ENCODE measurements around the gene SPATA13. TPM values are rescaled to one million over a fixed set of nuclear protein-coding genes. Genes with fewer than 3 reads are reported as not detected.

SPATA13 gene
- total RNA-seq, 1 donor from 2014 or later: 12.1 TPM

DNA sequence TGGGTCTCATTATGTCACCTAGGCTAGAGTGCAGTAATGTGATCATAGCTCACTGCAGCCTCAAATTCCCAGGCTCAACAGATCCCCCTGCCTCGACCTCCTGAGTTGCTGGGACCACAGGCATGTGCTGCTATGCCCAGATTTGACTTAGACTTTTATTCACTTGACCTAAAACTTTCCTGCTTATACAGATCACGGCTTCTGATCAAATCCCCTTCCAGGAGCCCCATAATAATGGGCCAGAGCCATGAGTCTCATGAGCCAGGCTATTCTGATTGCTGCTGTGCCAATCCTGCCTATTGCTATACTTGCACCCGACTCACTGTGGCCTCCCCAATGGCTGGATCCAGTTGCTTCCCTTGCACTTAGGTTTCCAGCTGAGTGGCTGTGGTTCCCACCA lies 190.9 kb downstream of the SPATA13 start:
- no peak overlapping the region for H3K4me3 ChIP-seq (ENCODE audit: low read depth, low read length)
- no peak for DNase-seq (ENCODE audit: low read depth)
- TF ChIP-seq, protein P1, sequence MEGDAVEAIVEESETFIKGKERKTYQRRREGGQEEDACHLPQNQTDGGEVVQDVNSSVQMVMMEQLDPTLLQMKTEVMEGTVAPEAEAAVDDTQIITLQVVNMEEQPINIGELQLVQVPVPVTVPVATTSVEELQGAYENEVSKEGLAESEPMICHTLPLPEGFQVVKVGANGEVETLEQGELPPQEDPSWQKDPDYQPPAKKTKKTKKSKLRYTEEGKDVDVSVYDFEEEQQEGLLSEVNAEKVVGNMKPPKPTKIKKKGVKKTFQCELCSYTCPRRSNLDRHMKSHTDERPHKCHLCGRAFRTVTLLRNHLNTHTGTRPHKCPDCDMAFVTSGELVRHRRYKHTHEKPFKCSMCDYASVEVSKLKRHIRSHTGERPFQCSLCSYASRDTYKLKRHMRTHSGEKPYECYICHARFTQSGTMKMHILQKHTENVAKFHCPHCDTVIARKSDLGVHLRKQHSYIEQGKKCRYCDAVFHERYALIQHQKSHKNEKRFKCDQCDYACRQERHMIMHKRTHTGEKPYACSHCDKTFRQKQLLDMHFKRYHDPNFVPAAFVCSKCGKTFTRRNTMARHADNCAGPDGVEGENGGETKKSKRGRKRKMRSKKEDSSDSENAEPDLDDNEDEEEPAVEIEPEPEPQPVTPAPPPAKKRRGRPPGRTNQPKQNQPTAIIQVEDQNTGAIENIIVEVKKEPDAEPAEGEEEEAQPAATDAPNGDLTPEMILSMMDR (conservative IDR thresholded peaks at IDR 0.05; ENCODE audit: low read depth, low read length): no peak

DNA sequence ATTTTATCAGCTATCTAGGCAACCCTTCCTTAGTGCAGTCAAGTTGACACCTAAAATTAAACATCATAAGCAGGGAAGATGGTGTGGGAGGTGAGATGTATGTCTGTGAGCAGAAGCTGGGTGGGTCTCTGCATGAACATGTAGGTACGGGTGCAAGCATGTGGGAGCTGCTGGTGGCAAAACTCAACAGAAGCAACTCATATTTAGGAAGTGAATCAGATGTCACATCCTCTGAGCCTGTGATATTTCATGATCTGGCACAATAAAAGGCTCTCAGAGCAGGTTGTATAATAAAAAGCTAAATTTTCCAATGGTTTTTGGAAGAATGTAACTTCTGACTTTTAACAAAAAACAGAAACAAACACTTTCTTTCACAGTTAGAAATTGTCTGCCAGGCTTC lies 193.2 kb downstream of the SPATA13 start:
- no peak overlapping the region for H3K4me3 ChIP-seq (ENCODE audit: low read depth, low read length)
- no peak for DNase-seq (ENCODE audit: low read depth)
- TF ChIP-seq, protein P1 (conservative IDR thresholded peaks at IDR 0.05; ENCODE audit: low read depth, low read length): no peak

DNA sequence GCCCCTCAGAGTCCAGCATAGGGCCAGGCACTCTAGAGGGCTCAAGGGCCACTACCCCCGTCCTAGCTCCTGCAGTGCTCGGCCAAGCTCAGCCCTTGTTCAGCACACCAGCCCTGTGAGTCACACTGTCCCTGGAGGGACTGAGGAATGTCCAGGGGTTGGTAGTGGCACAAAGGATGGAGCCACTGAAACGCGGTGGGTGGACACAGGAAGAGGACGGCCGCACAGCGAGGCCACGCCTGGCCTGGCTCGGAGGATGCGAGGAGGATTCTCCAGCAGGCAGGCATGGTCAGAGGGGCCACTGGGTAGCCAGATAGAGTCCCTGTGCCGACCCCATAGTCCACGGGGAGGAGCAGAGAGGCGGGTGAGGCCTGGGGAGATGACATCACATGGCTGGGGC lies 194.6 kb downstream of the SPATA13 start:
- TF ChIP-seq, protein P1 (conservative IDR thresholded peaks at IDR 0.05; ENCODE audit: low read depth, low read length): no peak
- no peak for DNase-seq (ENCODE audit: low read depth)
- H3K4me3 ChIP-seq (ENCODE audit: low read depth, low read length): no peak overlapping the region

DNA sequence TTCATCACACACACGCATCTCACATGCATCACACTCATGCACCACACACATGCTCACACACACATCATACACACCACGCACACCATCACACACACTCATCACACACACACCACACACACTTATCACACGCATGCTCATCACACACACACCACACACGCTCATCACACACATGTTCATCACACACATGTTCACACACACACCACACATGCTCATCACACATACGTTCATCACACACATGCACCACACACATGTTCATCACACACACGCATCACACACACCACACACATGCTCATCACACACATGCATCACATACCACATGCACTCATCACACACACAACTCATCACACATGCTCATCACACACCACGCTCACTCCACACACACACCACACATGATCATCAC lies 195.8 kb downstream of the SPATA13 start:
- no peak for DNase-seq (ENCODE audit: low read depth)
- no peak overlapping the region for H3K4me3 ChIP-seq (ENCODE audit: low read depth, low read length)
- TF ChIP-seq, protein P1 (conservative IDR thresholded peaks at IDR 0.05; ENCODE audit: low read depth, low read length): no peak

Other genes with a start within 250 kb of the SPATA13 start
- gene C1QTNF9, start 148.9 kb downstream of the SPATA13 start, total RNA-seq: not detected in 2 replicates

All from epithelial cell of proximal tubule (primary cell).